ENCODE measurements around the gene OXLD1.

Gene OXLD1

DNA sequence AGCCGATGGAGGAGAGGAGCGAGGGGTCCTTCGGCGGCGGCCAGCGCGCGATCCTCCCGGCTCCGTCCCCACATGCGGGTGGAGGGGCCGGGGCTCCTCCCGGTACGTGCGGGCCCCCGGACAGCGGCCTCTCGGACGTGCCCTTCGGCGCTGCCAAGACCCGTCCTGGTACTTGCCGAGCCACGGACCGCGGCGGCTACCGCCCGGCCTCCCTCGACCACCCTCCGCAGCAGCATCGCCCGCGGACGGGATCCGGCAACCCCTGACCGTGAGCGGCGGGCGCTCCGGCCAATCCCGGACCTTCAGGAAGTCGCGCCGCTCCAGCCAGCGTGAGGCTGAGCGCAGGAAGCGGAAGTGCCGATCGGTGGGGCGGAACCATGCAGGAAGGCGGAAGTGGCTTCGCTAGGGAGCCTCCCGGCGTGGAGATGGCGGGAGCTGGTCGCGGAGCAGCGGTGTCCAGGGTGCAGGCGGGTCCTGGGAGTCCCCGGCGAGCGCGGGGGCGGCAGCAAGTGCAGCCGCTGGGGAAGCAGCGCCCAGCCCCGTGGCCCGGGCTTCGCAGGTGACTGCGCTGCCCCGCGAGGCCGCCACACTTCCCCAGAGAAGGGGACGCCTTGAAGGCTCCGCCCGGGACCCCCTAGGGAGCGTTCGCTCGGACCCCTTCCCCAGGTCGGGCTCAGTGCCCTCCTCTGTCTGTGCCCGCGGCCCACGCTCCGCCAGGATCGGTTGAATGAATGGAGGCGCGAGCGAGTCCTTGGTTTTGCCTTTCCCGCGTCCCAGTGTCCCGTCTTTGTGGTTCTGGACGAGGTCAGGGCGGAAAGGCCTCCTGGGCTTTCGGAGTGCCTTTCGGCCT lies at the start of gene OXLD1, which contains the start of gene CCDC137:
OXLD1 (minus strand) TSS at position 264 of the 850 bp plus-strand sequence; CDS start at position 236, 28 bp downstream.
CCDC137 (plus strand) TSS at position 396 of the 850 bp plus-strand sequence; CDS start at position 426, 30 bp downstream.
- peak; percentile 92 for DNase-seq

- DNase-seq, result no peak
These were observed 48.9 kb upstream of the OXLD1 start for GRCh38 chr17:81715107-81715871.

GRCh38 chr17:81714412-81715106 lies 48.2 kb upstream of the OXLD1 start:
- DNase-seq, result no peak

GRCh38 chr17:81713556-81714411 lies 47.4 kb upstream of the OXLD1 start:
- DNase-seq, result no peak

DNA sequence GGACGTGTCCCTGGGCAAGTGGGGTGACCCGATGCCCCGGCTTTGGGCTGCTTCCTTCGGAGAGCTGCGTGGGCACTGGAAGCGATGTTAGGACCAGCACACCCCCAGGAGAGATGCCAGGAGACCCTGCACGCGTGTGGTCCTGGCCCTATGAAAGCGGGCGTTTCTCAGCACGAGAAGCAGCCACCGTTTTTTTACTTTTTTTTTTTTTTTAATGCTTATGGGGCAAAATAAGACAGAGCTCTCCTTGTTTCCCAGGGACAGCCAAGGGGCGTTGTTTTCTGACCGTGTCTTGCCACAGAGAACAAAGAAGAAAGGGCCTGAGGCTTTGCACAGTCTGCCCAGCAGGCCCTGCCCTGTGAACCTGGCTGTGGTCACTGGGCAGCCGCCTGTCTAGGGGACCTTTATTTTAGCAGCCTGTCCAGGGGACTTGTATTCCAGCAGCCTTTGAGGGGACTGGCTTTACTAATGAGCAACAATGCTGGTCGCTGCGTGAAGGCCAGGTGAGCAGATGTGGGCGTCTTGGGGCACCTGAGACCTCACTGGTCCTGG lies 46.7 kb upstream of the OXLD1 start:
- no peak for DNase-seq

- DNase-seq, result no peak
These were observed 46.1 kb upstream of the OXLD1 start for GRCh38 chr17:81712468-81713003.

- peak; percentile 80 for DNase-seq
These were observed 45.5 kb upstream of the OXLD1 start, which contains the start of gene SLC25A10 for GRCh38 chr17:81711814-81712467. SLC25A10 (plus strand) TSS chr17:81712284; CDS start chr17:81712427, 143 bp downstream.

GRCh38 chr17:81710514-81711308 lies 44.3 kb upstream of the OXLD1 start:
- DNase-seq, result no peak

- DNase-seq, result no peak
These were observed 42.4 kb upstream of the OXLD1 start for GRCh38 chr17:81708739-81709185.

DNA sequence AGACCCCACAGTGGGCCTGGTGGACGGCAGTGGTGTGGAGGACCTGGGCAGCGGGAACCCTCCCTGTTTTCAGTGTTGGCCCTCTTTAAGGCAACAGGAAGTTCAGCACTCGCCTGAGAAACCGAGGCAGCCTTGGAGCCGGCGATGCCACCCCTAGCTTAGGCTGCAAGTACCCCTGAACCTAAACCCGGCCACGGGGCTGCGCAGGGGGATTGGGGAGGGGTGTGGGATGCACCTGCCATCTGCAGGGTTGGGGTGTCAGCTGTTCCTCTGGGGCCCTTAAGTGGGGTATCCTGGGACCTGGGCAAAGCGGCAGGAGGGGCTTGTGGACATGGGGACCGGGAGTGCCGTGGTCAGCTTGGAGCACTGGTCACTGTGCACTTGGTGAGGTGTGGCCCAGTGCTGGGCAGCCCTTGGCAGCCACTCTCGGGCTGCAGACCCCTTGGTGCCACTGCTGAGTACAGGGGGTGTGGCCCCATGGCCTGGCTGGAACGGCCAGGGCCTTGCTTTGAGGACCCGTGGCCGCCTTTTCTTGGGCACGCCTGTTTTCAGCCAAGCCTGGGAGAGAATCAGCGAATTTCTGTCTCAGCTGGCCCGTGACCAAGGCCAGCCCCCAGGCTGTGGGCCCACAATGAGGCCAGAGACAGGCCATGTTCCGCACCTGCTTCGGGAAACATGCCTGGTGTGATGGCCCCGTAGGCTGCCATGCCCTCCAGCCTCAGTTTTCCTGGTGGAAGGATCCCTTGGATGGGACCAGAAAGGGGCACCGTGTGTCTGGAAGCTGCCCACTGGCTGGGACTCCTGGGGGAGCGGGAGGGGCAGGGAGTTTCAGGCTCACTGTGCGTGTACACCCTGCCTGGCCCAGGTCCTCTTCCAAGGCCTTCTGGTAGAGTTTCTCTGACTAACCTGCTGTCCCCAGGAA lies 41.6 kb upstream of the OXLD1 start:
- no peak for DNase-seq

- DNase-seq, result no peak
These were observed 40.6 kb upstream of the OXLD1 start for GRCh38 chr17:81706757-81707624.

GRCh38 chr17:81706232-81706611 lies 39.8 kb upstream of the OXLD1 start:
- DNase-seq, result no peak

- no peak for DNase-seq
These were observed 39.3 kb upstream of the OXLD1 start for GRCh38 chr17:81705518-81706231.

GRCh38 chr17:81703747-81704654 lies 37.6 kb upstream of the OXLD1 start:
- DNase-seq, result peak; percentile 15

DNA sequence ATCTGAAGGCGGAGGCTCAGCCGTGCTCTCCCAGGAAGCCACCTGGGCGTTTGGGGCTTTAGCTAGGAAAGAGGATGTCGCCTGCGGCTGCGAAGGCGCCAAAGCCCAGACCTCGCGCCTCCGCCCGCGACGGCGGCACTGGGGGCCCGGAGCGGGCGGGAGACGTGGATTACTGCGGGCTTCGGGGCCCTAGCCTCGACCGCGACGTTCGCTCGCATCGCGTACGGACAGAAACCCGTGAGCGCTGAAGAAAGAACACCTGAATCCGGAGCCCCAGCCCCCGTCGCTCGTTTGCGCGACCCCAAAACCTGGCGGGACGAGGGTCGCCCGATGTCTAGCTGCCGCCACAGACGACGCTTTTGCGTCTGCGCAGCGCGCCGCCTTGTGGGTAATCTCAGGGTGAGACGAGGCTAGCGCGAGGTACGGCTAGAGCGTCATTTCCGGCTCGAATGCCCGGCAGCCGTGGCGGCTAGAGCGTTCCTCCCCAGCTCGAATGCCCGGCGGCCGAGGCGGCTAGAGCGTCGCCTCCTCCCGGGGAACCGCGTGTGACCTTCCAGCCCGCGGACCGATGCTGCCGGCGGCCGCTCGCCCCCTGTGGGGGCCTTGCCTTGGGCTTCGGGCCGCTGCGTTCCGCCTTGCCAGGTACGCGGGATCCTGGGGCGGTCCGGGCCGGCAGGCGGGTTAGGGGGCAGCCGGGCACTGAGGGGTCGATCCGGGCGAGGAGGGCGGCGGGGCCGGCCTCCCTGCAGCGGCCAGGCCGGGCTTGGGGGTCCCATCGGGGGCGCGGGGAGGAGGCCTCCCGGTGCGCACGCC lies 36.7 kb upstream of the OXLD1 start, which contains the start of gene MRPL12:
MRPL12 (plus strand) TSS at position 434 of the 813 bp plus-strand sequence; CDS start at position 569, 135 bp downstream.
- DNase-seq, result peak; percentile 90

All from CD4-positive, alpha-beta T cell treated with Interleukin-12 subunit alpha and Interleukin-12 subunit beta, for 1 hour (primary cell).